ENCODE measurements around the gene SCGB1C1.

DNA sequence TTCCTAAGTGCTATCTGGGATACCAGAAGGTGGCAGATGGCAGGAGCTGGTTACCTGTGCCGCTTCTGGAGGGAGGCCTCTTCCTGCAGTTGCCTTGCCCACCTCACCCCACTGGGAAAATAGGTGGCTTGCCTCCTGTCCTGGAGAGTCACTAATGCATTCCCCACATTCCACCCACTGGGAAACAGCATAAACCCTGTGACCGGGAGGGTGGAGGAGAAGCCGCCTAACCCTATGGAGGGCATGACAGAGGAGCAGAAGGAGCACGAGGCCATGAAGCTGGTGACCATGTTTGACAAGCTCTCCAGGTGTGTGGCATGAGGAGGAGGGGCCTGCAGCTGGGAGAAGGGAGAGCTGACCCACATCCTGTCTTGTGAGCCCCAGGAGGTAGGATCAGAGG is 20.2 kb downstream of the SCGB1C1 start:
- no peak for TF ChIP-seq EP300 (IDR thresholded peaks at IDR 0.05; ENCODE audit: borderline replicate concordance in 1 of 2, control insufficient read depth in 1 of 2, low read depth in 2 of 2, low read length in 2 of 2)
- no peak for TF ChIP-seq CEBPB (IDR thresholded peaks at IDR 0.05; ENCODE audit: borderline replicate concordance in 1 of 2, low read depth in 2 of 2, low read length in 2 of 2)
- TF ChIP-seq EZH2 (IDR thresholded peaks at IDR 0.05; ENCODE audit: borderline replicate concordance, control insufficient read depth, low read depth, low read length), result no peak
- TF ChIP-seq CTCF (IDR thresholded peaks at IDR 0.05 in 2 of 3, conservative IDR thresholded peaks at IDR 0.05 in 1 of 3; ENCODE audit: control insufficient read depth in 2 of 3, extremely low read depth in 1 of 3, insufficient read depth in 1 of 3, low read depth in 3 of 3, low read length in 3 of 3), result no peak
- no peak for TF ChIP-seq RFX5 (IDR thresholded peaks at IDR 0.05; ENCODE audit: low read depth, low read length)
- TF ChIP-seq NFYA (IDR thresholded peaks at IDR 0.05; ENCODE audit: borderline replicate concordance, low read depth, low read length), result no peak
- TF ChIP-seq POLR2A (IDR thresholded peaks at IDR 0.05; ENCODE audit: low read depth, low read length), result no peak
- TF ChIP-seq IRF3 (IDR thresholded peaks at IDR 0.05), result no peak
- TF ChIP-seq YY1 (IDR thresholded peaks at IDR 0.05; ENCODE audit: low read depth, low read length), result no peak
- no peak for TF ChIP-seq FOXM1 (IDR thresholded peaks at IDR 0.05; ENCODE audit: low read depth, low read length)
- TF ChIP-seq MAX (IDR thresholded peaks at IDR 0.05; ENCODE audit: low read depth, low read length), result no peak
- no peak for TF ChIP-seq CREM (IDR thresholded peaks at IDR 0.05; ENCODE audit: low read depth)
- no peak for TF ChIP-seq E2F4 (IDR thresholded peaks at IDR 0.05; ENCODE audit: low read depth, low read length)
